Myocyte (in vitro differentiated cells): ENCODE results near the gene DCST1. TPM values are rescaled to one million over a fixed set of nuclear protein-coding genes. Genes with fewer than 3 reads are reported as not detected.
A peak's percentile ranks its signal among the peaks of the same experiment; 100 is the strongest.

Source experiments
- DNase-seq: peaks from one replicate; pipeline ENCODE4 v3.0.0-alpha.2; 2012; ENCODE audit warnings: low read depth
- total RNA-seq: library from RNA; depleted of rRNA; stranded (reverse); fragments of >200 nt; gene quantifications from 2 replicates; pipeline ENCODE4 v1.2.3, GENCODE V29; 2014

DCST1 gene
- total RNA-seq, 1 donor from 2014 or later: not detected

- peak; percentile 26 for DNase-seq
These were observed 52.0 kb downstream of the DCST1 start for GRCh38 chr1:155085504-155086127.

GRCh38 chr1:155086128-155086741 lies 52.6 kb downstream of the DCST1 start:
- DNase-seq: peak; percentile 36

GRCh38 chr1:155086856-155087535 lies 53.4 kb downstream of the DCST1 start:
- no peak for DNase-seq

DNA sequence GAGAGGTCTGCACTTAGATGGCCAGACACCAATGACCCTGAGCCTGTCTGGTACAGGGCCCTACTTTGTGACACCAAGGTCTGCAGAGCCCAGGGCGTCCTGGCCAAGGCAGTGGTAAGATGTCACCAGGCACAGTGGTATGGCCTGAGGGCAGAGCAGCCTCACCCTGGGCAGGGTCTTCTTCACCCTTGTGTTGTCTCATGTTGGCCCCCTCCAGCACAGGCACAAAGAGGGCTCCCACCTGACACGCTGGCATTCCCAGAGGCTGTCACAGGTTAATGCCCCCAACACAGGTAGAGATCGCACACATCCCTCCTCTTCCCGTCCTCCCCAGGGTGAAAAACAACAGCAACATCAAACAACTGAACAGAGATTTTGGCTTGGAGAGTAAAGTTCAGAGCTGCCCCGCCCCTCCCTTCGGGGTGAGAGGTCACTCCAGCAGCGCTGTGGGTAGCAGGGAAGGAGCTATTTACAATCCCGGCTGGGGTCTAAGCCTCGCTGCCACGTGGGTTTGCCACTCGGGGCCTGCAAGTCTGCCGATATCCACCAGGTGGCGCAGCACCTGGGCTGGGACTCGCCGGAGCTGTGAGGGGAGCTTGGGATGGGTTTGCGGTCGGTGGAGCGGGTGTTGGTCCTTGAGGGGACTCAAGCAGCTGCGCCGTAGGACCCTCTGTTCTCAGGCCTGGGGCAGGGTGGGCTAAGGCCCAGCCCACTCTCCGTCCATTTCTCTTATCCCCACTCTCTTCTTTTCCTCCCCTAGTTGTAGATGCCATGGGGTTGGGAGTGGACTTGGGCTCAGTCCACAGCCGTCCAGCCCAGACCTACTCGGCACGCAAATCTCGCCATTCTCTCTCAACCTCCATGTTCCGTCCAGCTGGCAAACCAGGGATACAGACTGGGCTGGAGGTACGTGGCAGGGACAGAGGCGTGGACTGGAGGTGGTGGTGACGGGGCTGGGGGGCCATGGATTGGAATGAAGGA lies 57.7 kb downstream of the DCST1 start:
- peak; percentile 73 for DNase-seq

DNA sequence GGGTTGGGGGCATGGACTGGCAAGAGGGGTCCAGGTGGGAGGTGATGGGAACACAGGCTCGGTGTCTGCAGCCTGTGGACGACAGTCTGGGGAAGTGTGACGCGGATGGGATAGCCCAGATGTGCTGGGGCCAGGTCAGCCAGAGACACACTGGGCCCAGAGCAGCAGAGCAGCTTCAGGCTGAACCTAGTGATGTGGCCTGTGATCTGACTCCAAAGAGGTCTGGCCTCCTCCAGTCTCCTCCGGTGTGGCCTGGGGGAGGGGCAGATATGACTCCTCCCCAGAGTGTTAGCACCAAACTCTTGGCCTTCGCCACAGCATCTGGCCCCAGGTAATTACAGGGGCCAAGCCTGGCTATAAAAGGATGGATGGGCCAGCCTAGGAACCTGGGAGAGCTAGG lies 58.5 kb downstream of the DCST1 start:
- DNase-seq: no peak

GRCh38 chr1:155092641-155093040 lies 59.0 kb downstream of the DCST1 start:
- DNase-seq: no peak

- DNase-seq: peak; percentile 50
These were observed 60.4 kb downstream of the DCST1 start for GRCh38 chr1:155093911-155094621.

DNA sequence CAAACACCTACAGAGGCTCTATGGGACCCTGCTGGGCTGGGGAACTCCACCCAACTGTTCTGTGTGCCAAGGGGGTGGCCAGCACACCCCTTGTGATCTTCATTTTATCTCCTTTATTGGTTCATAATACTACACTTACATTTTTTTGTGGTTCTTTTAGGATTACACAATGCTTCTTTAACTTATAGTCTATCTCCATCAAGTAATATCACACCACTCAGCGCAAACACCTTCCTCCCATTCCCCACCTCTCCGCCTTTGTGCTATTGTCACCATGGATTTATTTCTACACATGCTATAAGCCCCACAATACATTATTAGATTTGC lies 61.0 kb downstream of the DCST1 start:
- no peak for DNase-seq

GRCh38 chr1:155099331-155099730 lies 65.7 kb downstream of the DCST1 start:
- DNase-seq: no peak

Other genes with a start within 250 kb of the DCST1 start
- 30.8 and 41.3 TPM in 2 replicates for gene KCNN3, start 163.5 kb upstream of the DCST1 start, total RNA-seq
- 10.9 and 11.3 TPM in 2 replicates for gene PMVK, start 97.1 kb upstream of the DCST1 start, total RNA-seq
- 535 and 641 TPM in 2 replicates for gene PBXIP1, start 77.7 kb upstream of the DCST1 start, total RNA-seq
- 25.8 and 31.0 TPM in 2 replicates for gene PYGO2, start 72.0 kb upstream of the DCST1 start, total RNA-seq
- 165 and 171 TPM in 2 replicates for gene SHC1, start 63.1 kb upstream of the DCST1 start, total RNA-seq
- 26.6 and 33.5 TPM in 2 replicates for gene CKS1B, start 59.1 kb upstream of the DCST1 start, total RNA-seq
- 27.2 and 28.1 TPM in 2 replicates for gene FLAD1, start 50.5 kb upstream of the DCST1 start, total RNA-seq
- not detected in 2 replicates for gene LENEP, start 40.2 kb upstream of the DCST1 start, total RNA-seq
- 24.6 and 26.6 TPM in 2 replicates for gene ZBTB7B, start 31.0 kb upstream of the DCST1 start, total RNA-seq
- not detected in 2 replicates for gene DCST2, start within 50 bp of the DCST1 start, total RNA-seq
- 27.3 and 33.3 TPM in 2 replicates for gene ADAM15, start 17.5 kb downstream of the DCST1 start, total RNA-seq
- gene EFNA4, start 29.9 kb downstream of the DCST1 start, total RNA-seq: 4.9 and 8.3 TPM in 2 replicates
- gene EFNA3, start 45.0 kb downstream of the DCST1 start, total RNA-seq: 0.56 and 0.88 TPM in 2 replicates
- 0.59 and 1.4 TPM in 2 replicates for gene EFNA1, start 94.1 kb downstream of the DCST1 start, total RNA-seq
- gene SLC50A1, start 102.0 kb downstream of the DCST1 start, total RNA-seq: 12.2 and 13.4 TPM in 2 replicates
- gene DPM3, start 106.7 kb downstream of the DCST1 start, total RNA-seq: 83.9 and 90.0 TPM in 2 replicates
- 51.3 and 81.4 TPM in 2 replicates for gene KRTCAP2, start 139.5 kb downstream of the DCST1 start, total RNA-seq
- gene TRIM46, start 140.0 kb downstream of the DCST1 start, total RNA-seq: 0.62 and 0.94 TPM in 2 replicates
- 40.9 and 52.1 TPM in 2 replicates for gene THBS3, start 174.1 kb downstream of the DCST1 start, total RNA-seq
- gene MTX1, start 174.9 kb downstream of the DCST1 start, total RNA-seq: 15.1 and 18.8 TPM in 2 replicates
- 7.5 and 13.1 TPM in 2 replicates for gene ENTREP3, start 221.7 kb downstream of the DCST1 start, total RNA-seq
- 106 and 130 TPM in 2 replicates for gene SCAMP3, start 228.5 kb downstream of the DCST1 start, total RNA-seq
- gene CLK2, start 239.7 kb downstream of the DCST1 start, total RNA-seq: 24.8 and 26.8 TPM in 2 replicates
- 2.1 and 3.0 TPM in 2 replicates for gene HCN3, start 243.6 kb downstream of the DCST1 start, total RNA-seq